BJ (cell line): ENCODE data around the gene TARS3. TPM values are rescaled to one million over a fixed set of nuclear protein-coding genes. Genes with fewer than 3 reads are reported as not detected.

ENCODE experiments used
- CTCF ChIA-PET: fragments of 350-600 bp; formaldehyde crosslinking; extraction: SDS; loops from one replicate; lab custom pipeline; 2021; ENCODE audit warnings: antibody characterized with exemption, inconsistent platforms; lab: Yijun Ruan, JAX
- POLR2A ChIA-PET: fragments of 300-600 bp; sonication (Branson Sonifier 250); formaldehyde crosslinking; extraction: SDS; loops from one replicate; lab custom pipeline; 2021; ENCODE audit warnings: antibody characterized with exemption; lab: Charles Lee
- DNase-seq: peaks from one replicate; pipeline ENCODE4 v3.0.0-alpha.2; 2011; ENCODE audit warnings: low read depth
- H3K27me3 ChIP-seq: 2 replicates; pipeline ENCODE4 v1.6.0; 2011; ENCODE audit warnings: low read length; ENCODE audit not compliant: control insufficient read depth, insufficient read depth
- H3K36me3 ChIP-seq: 2 replicates; pipeline ENCODE4 v1.5.1; 2011; ENCODE audit warnings: low read length; ENCODE audit not compliant: control insufficient read depth, insufficient read depth
- H3K4me3 ChIP-seq: 2 replicates; pipeline ENCODE4 v1.5.1; 2011; ENCODE audit warnings: low read depth, mild to moderate bottlenecking, control low read depth, low read length
- CTCF ChIP-seq: IDR thresholded peaks from 2 replicates; pipeline ENCODE4 v1.5.1; 2011; ENCODE audit warnings: low read depth, mild to moderate bottlenecking, control low read depth, inconsistent platforms, low read length, moderate library complexity; ENCODE audit not compliant: insufficient read depth
- polyA plus RNA-seq: library from polyadenylated mRNA; depleted of rRNA; stranded (reverse); fragments of >200 nt; gene quantifications from 2 replicates; pipeline ENCODE4 v1.2.3, GENCODE V29; 2011

Gene TARS3
- polyA plus RNA-seq, 1 experiment: 3.1 TPM

GRCh38 chr15:101654171-101654570 is 70.1 kb downstream of the TARS3 start:
- peaks cover 2% of the 10 kb centered on the region; the same call in 1 of the 2 replicates for H3K36me3 ChIP-seq
- no peak for DNase-seq
- ChIA-PET CTCF (interaction anchor here (0.6 to 1.5 kb wide), 3 partner anchors 17 to 382 kb away, joined by 3 read pairs; no protein-coding TSS in a partner anchor), POLR2A (no interaction called here)
- TF ChIP-seq CTCF: no peak
- no peak overlapping the region for H3K4me3 ChIP-seq
- no peaks in the 10 kb centered on the region for H3K27me3 ChIP-seq

- Histone ChIP-seq H3K27me3 (no peaks in the 10 kb centered on the region), H3K4me3 (peak overlapping the region; percentile 75), H3K36me3 (no peaks in the 10 kb centered on the region; the same call in 1 of the 2 replicates)
- DNase-seq: no peak
- TF ChIP-seq CTCF: no peak
- ChIA-PET CTCF (interaction anchor here (1.1 to 1.5 kb wide), 2 partner anchors 16 to 58 kb away, joined by 3 read pairs; no protein-coding TSS in a partner anchor), POLR2A (no interaction called here)
These were observed 71.4 kb downstream of the TARS3 start for GRCh38 chr15:101652786-101653430.

GRCh38 chr15:101652098-101652785 is 72.0 kb downstream of the TARS3 start, which contains the start of gene TM2D3:
TSS of gene TM2D3 (minus strand) at chr15:101652381. CDS start at chr15:101652361, 20 bp downstream.
- Histone ChIP-seq H3K36me3 (no peaks in the 10 kb centered on the region; the same call in 1 of the 2 replicates), H3K4me3 (peak within 1 kb of the TSS; percentile 75), H3K27me3 (no peaks in the 10 kb centered on the region)
- ChIA-PET POLR2A (interaction anchor here (0.8 kb wide), 1 partner anchor 25 kb away, joined by 3 read pairs; no protein-coding TSS in a partner anchor), CTCF (interaction anchor here (0.5 to 1.5 kb wide), 7 partner anchors 10 to 391 kb away, joined by 3 to 5 read pairs (median 4); partner anchors contain the start of gene SNRPA1)
- TF ChIP-seq CTCF: peak; percentile 71
- DNase-seq: peak; percentile 56

- ChIA-PET CTCF (interaction anchor here (0.9 to 1.0 kb wide), 5 partner anchors 10 to 362 kb away, joined by 3 to 5 read pairs (median 4); partner anchors contain the start of gene SNRPA1), POLR2A (interaction anchor here (0.8 kb wide), 1 partner anchor 26 kb away, joined by 3 read pairs; no protein-coding TSS in a partner anchor)
- H3K27me3 ChIP-seq: no peaks in the 10 kb centered on the region
- H3K36me3 ChIP-seq: no peaks in the 10 kb centered on the region; the same call in 1 of the 2 replicates
- no peak for TF ChIP-seq CTCF
- no peak for DNase-seq
- H3K4me3 ChIP-seq: peak overlapping the region; percentile 75
These were observed 72.6 kb downstream of the TARS3 start for GRCh38 chr15:101651554-101652097.

- H3K36me3 ChIP-seq: peaks cover 4% of the 10 kb centered on the region; the same call in 1 of the 2 replicates
These were observed 74.1 kb downstream of the TARS3 start for GRCh38 chr15:101650145-101650544.

More at GRCh38 chr15:101650145-101650544, 74.1 kb downstream of the TARS3 start:
- no peak for DNase-seq
- ChIA-PET CTCF (interaction anchor here (2.2 kb wide), 1 partner anchor 9 kb away, joined by 15 read pairs; no protein-coding TSS in a partner anchor), POLR2A (no interaction called here)
- no peak for TF ChIP-seq CTCF
- no peak overlapping the region for H3K4me3 ChIP-seq
- H3K27me3 ChIP-seq: no peaks in the 10 kb centered on the region
